ENCODE measurements around the gene ZNF292.
"Not testable (repeated sequence)": the region's sequence is repeated elsewhere in the genome, so short reads cannot be mapped to it uniquely, and the experiment has no call there.

ZNF292 gene

GRCh38 chr6:87212596-87212995 is 57.2 kb downstream of the ZNF292 start:
- no peak for DNase-seq (ENCODE audit: low read depth, low spot score)

GRCh38 chr6:87213364-87213763 is 58.0 kb downstream of the ZNF292 start:
- no peak for DNase-seq (ENCODE audit: low read depth, low spot score)

GRCh38 chr6:87214831-87215230 is 59.5 kb downstream of the ZNF292 start:
- no peak for DNase-seq (ENCODE audit: low read depth, low spot score)

- no peak for DNase-seq (ENCODE audit: low read depth, low spot score)
Observed at GRCh38 chr6:87220997-87221396, 65.6 kb downstream of the ZNF292 start.

GRCh38 chr6:87222676-87223075 is 67.3 kb downstream of the ZNF292 start:
- no peak for DNase-seq (ENCODE audit: low read depth, low spot score)

- DNase-seq (ENCODE audit: low read depth, low spot score) = no peak
Observed at GRCh38 chr6:87224971-87225370, 69.6 kb downstream of the ZNF292 start.

- no peak for DNase-seq (ENCODE audit: low read depth, low spot score)
Observed at GRCh38 chr6:87225511-87225910, 70.1 kb downstream of the ZNF292 start.

- no peak for DNase-seq (ENCODE audit: low read depth, low spot score)
Observed at GRCh38 chr6:87225937-87226336, 70.6 kb downstream of the ZNF292 start.

- DNase-seq (ENCODE audit: low read depth, low spot score) = no peak
Observed at GRCh38 chr6:87230801-87231200, 75.4 kb downstream of the ZNF292 start.

GRCh38 chr6:87237804-87238203 is 82.4 kb downstream of the ZNF292 start:
- DNase-seq (ENCODE audit: low read depth, low spot score) = no peak

GRCh38 chr6:87239098-87239635 is 83.8 kb downstream of the ZNF292 start:
- not testable (repeated sequence) for DNase-seq (ENCODE audit: low read depth, low spot score)

- no peak for DNase-seq (ENCODE audit: low read depth, low spot score)
Observed at GRCh38 chr6:87241304-87241703, 85.9 kb downstream of the ZNF292 start.

GRCh38 chr6:87242311-87242710 is 86.9 kb downstream of the ZNF292 start:
- no peak for DNase-seq (ENCODE audit: low read depth, low spot score)

- no peak for DNase-seq (ENCODE audit: low read depth, low spot score)
Observed at GRCh38 chr6:87243812-87244211, 88.4 kb downstream of the ZNF292 start.

GRCh38 chr6:87244380-87244779 is 89.0 kb downstream of the ZNF292 start:
- DNase-seq (ENCODE audit: low read depth, low spot score) = no peak

- no peak for DNase-seq (ENCODE audit: low read depth, low spot score)
Observed at GRCh38 chr6:87250019-87250418, 94.7 kb downstream of the ZNF292 start.

GRCh38 chr6:87251225-87251624 is 95.9 kb downstream of the ZNF292 start:
- DNase-seq (ENCODE audit: low read depth, low spot score) = no peak

- no peak for DNase-seq (ENCODE audit: low read depth, low spot score)
Observed at GRCh38 chr6:87251725-87252124, 96.4 kb downstream of the ZNF292 start.

GRCh38 chr6:87257046-87257445 is 101.7 kb downstream of the ZNF292 start:
- DNase-seq (ENCODE audit: low read depth, low spot score) = no peak

- DNase-seq (ENCODE audit: low read depth, low spot score) = no peak
Observed at GRCh38 chr6:87257565-87257964, 102.2 kb downstream of the ZNF292 start.

GRCh38 chr6:87257975-87258374 is 102.6 kb downstream of the ZNF292 start:
- no peak for DNase-seq (ENCODE audit: low read depth, low spot score)

- no peak for DNase-seq (ENCODE audit: low read depth, low spot score)
Observed at GRCh38 chr6:87259791-87260190, 104.4 kb downstream of the ZNF292 start.

GRCh38 chr6:87261534-87261933 is 106.2 kb downstream of the ZNF292 start:
- DNase-seq (ENCODE audit: low read depth, low spot score) = no peak

GRCh38 chr6:87264481-87264880 is 109.1 kb downstream of the ZNF292 start:
- DNase-seq (ENCODE audit: low read depth, low spot score) = no peak

All from activated CD4-positive, CD25-positive, alpha-beta regulatory T cell treated with anti-CD3 and anti-CD28 coated beads, Interleukin-2, amount 50 U/mL, for 16 hours (primary cell).